ENCODE data around the gene DENND1B. TPM values are rescaled to one million over a fixed set of nuclear protein-coding genes. Genes with fewer than 3 reads are reported as not detected.

The DENND1B gene
- total and polyA plus RNA-seq, 2 of the 8 experiments (the other 6 are each of a cell fraction or from before 2014, with no cell fraction given) = 0.74 to 3.3 TPM

GRCh38 chr1:197649188-197649587, 126.1 kb downstream of the DENND1B start:
- Histone ChIP-seq H2BK15ac (ENCODE audit: low read length) (no peak overlapping the region), H3K23me2 (ENCODE audit: low read depth, low read length) (no peaks in the 10 kb centered on the region), H3K14ac (ENCODE audit: insufficient read length) (no peak overlapping the region), H2AFZ (ENCODE audit: low read length) (no peak overlapping the region), H3K27me3 (replicated peaks in 1 of 4; ENCODE audit: control insufficient read depth in 3 of 4, extremely low read depth in 1 of 4, insufficient read depth in 3 of 4, low read length in 3 of 4) (no peaks in the 10 kb centered on the region), H4K8ac (ENCODE audit: extremely low read depth, insufficient read depth, low read length) (no peak overlapping the region), H4K20me1 (replicated peaks in 1 of 2; ENCODE audit: control insufficient read depth in 1 of 2, insufficient read depth in 2 of 2, low read length in 2 of 2) (no peaks in the 10 kb centered on the region), H3K4me3 (ENCODE audit: extremely low read depth in 1 of 4, insufficient read depth in 2 of 4, low read depth in 3 of 4, low read length in 4 of 4) (no peak overlapping the region), H3K4me2 (ENCODE audit: insufficient read depth in 1 of 2, low read depth in 2 of 2, low read length in 2 of 2) (no peak overlapping the region), H4K5ac (ENCODE audit: insufficient read length, low read depth, low read length) (no peak overlapping the region), H3K4ac (replicated peaks; ENCODE audit: insufficient read length, low read depth, low read length) (no peak overlapping the region), H3K23ac (ENCODE audit: insufficient read length) (no peak overlapping the region), H3K9me3 (ENCODE audit: insufficient read depth in 2 of 2, low read depth in 1 of 2, low read length in 1 of 2) (no peaks in the 10 kb centered on the region), H2BK20ac (ENCODE audit: low read length) (no peak overlapping the region), H2BK120ac (replicated peaks; ENCODE audit: low read depth, low read length) (no peak overlapping the region), H2BK5ac (ENCODE audit: low read depth, low read length) (no peak overlapping the region), H2BK12ac (ENCODE audit: low read depth, low read length) (no peak overlapping the region), H3K4me1 (replicated peaks in 1 of 4; ENCODE audit: control insufficient read depth in 3 of 4, insufficient read depth in 4 of 4, low read length in 3 of 4) (no peaks in the 10 kb centered on the region), H4K91ac (replicated peaks; ENCODE audit: insufficient read length, low read length) (no peak overlapping the region), H3K9ac (replicated peaks in 1 of 4; ENCODE audit: extremely low read depth in 1 of 4, low read depth in 3 of 4, low read length in 3 of 4) (no peak overlapping the region), H3K36me3 (ENCODE audit: control insufficient read depth in 2 of 4, insufficient read depth in 4 of 4, low read length in 3 of 4) (no peaks in the 10 kb centered on the region), H3K79me1 (ENCODE audit: low read depth, low read length) (no peaks in the 10 kb centered on the region), H3K18ac (ENCODE audit: extremely low read depth, low read length) (no peak overlapping the region), H2AK5ac (ENCODE audit: low read depth, low read length) (no peak overlapping the region), H3K56ac (replicated peaks; ENCODE audit: insufficient read length, low read depth, low read length) (no peak overlapping the region), H3K27ac (ENCODE audit: low read depth, low read length) (no peak overlapping the region), H3K79me2 (ENCODE audit: control insufficient read depth in 1 of 2, insufficient read depth in 2 of 2, low read length in 2 of 2) (no peaks in the 10 kb centered on the region)
- ChIA-PET POLR2A (ENCODE audit: partially characterized antibody) (no interaction called here), CTCF (ENCODE audit: partially characterized antibody) (interaction anchor here (1.0 to 1.8 kb wide), 3 partner anchors 15 to 285 kb away, joined by 4 to 5 read pairs (median 4); no protein-coding TSS in a partner anchor)
- DNase-seq (ENCODE audit: low read depth in 1 of 2, low spot score in 2 of 2) = no peak
- no peak for FAIRE-seq
- 79% methylated on average over 2 of the region's 2 CpGs; no CpG with 5 or more reads in 1 of the 2 experiments for WGBS, 2 experiments (ENCODE audit: extremely low coverage in 1 of 2, insufficient coverage in 1 of 2, insufficient read length in 1 of 2, insufficient replicate concordance in 2 of 2, low coverage in 1 of 2, low lambda C conversion rate in 2 of 2, missing lambda C conversion rate in 1 of 2)
- TF ChIP-seq MAX (IDR thresholded peaks at IDR 0.05) (no peak), GTF2F1 (IDR thresholded peaks at IDR 0.05; ENCODE audit: borderline replicate concordance, low read depth, low read length) (no peak)

Measured in H1 (cell line).